RWPE2 (cell line): ENCODE results near the gene KLF6.
A peak's percentile ranks its signal among the peaks of the same experiment; 100 is the strongest.

ENCODE experiments used
- ATAC-seq: fragments of 200-7000 bp; cut with Tn5 transposase; 3 replicates; pipeline ENCODE4 v1.9.1; 2021; ENCODE audit warnings: low read depth
- DNase-seq: peaks from one replicate; pipeline ENCODE4 v3.0.0-alpha.2; 2020; ENCODE audit warnings: low spot score
- H3K27ac ChIP-seq: fragments of 450-650 bp; 2 replicates; pipeline ENCODE4 v1.5.1; 2017; ENCODE audit warnings: mild to moderate bottlenecking; ENCODE audit not compliant: poor library complexity, severe bottlenecking
- H3K27me3 ChIP-seq: fragments of 250-450 bp; sonication (Bioruptor Pico); 2 replicates; pipeline ENCODE4 v1.5.1; 2021; ENCODE audit warnings: mild to moderate bottlenecking, moderate library complexity; ENCODE audit not compliant: insufficient read depth, poor library complexity, severe bottlenecking
- H3K36me3 ChIP-seq: fragments of 250-450 bp; sonication (Bioruptor Pico); 2 replicates; pipeline ENCODE4 v1.5.1; 2020; ENCODE audit warnings: low read depth, mild to moderate bottlenecking, moderate library complexity
- H3K4me1 ChIP-seq: fragments of 250-450 bp; sonication (Bioruptor Pico); 2 replicates; pipeline ENCODE4 v1.5.1; 2021; ENCODE audit warnings: mild to moderate bottlenecking, moderate library complexity; ENCODE audit not compliant: insufficient read depth, poor library complexity, severe bottlenecking
- H3K4me3 ChIP-seq: fragments of 250-450 bp; sonication (Bioruptor Pico); 2 replicates; pipeline ENCODE4 v1.5.1; 2021; ENCODE audit warnings: mild to moderate bottlenecking, moderate library complexity; ENCODE audit not compliant: severe bottlenecking
- H3K9me3 ChIP-seq: fragments of 250-450 bp; sonication (Bioruptor Pico); 2 replicates; pipeline ENCODE4 v1.5.1; 2021; ENCODE audit warnings: mild to moderate bottlenecking, moderate library complexity; ENCODE audit not compliant: severe bottlenecking
- CTCF ChIP-seq: fragments of 450-650 bp; IDR thresholded peaks from one replicate; pipeline ENCODE4 v1.5.1; 2017; ENCODE audit warnings: mild to moderate bottlenecking, moderate library complexity; ENCODE audit not compliant: poor library complexity, severe bottlenecking

KLF6 gene

GRCh38 chr10:3757638-3758490 lies 27.1 kb downstream of the KLF6 start:
- no peak for TF ChIP-seq CTCF
- no peak for DNase-seq
- Histone ChIP-seq H3K4me3 (no peak overlapping the region), H3K27me3 (no peaks in the 10 kb centered on the region), H3K27ac (peak overlapping the region; percentile 92), H3K9me3 (no peaks in the 10 kb centered on the region), H3K4me1 (peaks cover 63% of the 10 kb centered on the region), H3K36me3 (no peaks in the 10 kb centered on the region)
- ATAC-seq = peak; percentile 54

DNA sequence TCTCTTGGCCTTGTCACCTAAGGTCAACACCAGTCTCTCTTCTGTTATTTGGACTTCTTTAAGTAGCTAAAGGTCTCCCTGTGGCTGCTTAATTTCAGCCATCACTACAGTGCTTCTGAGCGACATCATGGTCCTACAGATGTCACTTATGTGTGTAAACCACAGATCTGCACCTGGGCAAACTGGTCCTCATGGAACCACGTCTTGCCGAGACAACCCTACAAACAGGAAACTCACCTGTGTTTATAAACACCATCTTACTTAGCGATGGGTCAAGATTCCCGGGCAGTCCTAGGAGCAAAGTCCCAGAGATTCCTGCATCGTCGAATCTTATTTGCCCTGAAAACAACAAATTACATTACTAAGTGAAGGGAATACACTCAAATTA lies 27.8 kb downstream of the KLF6 start:
- ATAC-seq = no peak
- DNase-seq = no peak
- Histone ChIP-seq H3K27me3 (no peaks in the 10 kb centered on the region), H3K36me3 (no peaks in the 10 kb centered on the region), H3K4me3 (no peak overlapping the region), H3K27ac (peak overlapping the region; percentile 92), H3K4me1 (peaks cover 56% of the 10 kb centered on the region), H3K9me3 (no peaks in the 10 kb centered on the region)
- TF ChIP-seq CTCF = no peak

GRCh38 chr10:3756360-3756740 lies 28.7 kb downstream of the KLF6 start:
- H3K36me3 ChIP-seq = no peaks in the 10 kb centered on the region
- H3K27ac ChIP-seq = peak overlapping the region; percentile 92
- no peak overlapping the region for H3K4me3 ChIP-seq
- no peaks in the 10 kb centered on the region for H3K27me3 ChIP-seq
- ATAC-seq (no peak), DNase-seq (no peak)
- TF ChIP-seq CTCF = no peak
- peaks cover 47% of the 10 kb centered on the region for H3K4me1 ChIP-seq
- H3K9me3 ChIP-seq = no peaks in the 10 kb centered on the region

- no peak for TF ChIP-seq CTCF
- Histone ChIP-seq H3K4me3 (no peak overlapping the region), H3K27me3 (no peaks in the 10 kb centered on the region), H3K36me3 (no peaks in the 10 kb centered on the region), H3K9me3 (no peaks in the 10 kb centered on the region), H3K4me1 (peaks cover 41% of the 10 kb centered on the region), H3K27ac (peak overlapping the region; percentile 92)
- ATAC-seq = no peak
- no peak for DNase-seq
These were observed 29.3 kb downstream of the KLF6 start for GRCh38 chr10:3755440-3756359.
